ENCODE data around the gene SMC3. TPM values are rescaled to one million over a fixed set of nuclear protein-coding genes. Genes with fewer than 3 reads are reported as not detected.
A peak's percentile ranks its signal among the peaks of the same experiment; 100 is the strongest.
"Not testable (repeated sequence)": the region's sequence is repeated elsewhere in the genome, so short reads cannot be mapped to it uniquely, and the experiment has no call there.

The SMC3 gene
- total RNA-seq, 2 donors from 2014 or later = 25.6 to 38.8 TPM

DNA sequence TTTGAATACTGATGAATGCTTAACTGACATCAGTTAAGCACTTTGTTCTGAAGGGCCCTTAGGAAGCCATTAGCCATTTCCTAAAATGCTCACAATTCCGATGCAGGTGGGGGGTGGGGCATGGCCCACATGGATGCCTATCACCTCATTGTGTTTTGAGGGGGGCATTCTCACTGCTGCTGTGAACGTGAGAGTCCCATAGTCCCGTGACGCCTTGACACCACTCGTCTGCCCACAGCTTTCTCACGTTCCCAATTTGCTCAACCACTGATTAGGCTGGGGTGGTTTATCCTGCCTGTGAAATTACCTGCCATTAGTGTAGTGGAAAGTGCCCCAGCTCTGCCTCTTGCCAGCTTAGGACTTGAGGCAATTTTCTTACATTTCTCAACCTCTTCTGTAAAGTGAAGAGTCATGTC lies 37.9 kb upstream of the SMC3 start:
- DNase-seq (ENCODE audit: low spot score) = no peak
- Histone ChIP-seq H3K36me3 (no peaks in the 10 kb centered on the region), H3K4me3 (no peak overlapping the region), H3K27me3 (replicated peaks; ENCODE audit: insufficient read depth) (no peaks in the 10 kb centered on the region), H3K27ac (no peak overlapping the region), H3K9me3 (no peaks in the 10 kb centered on the region), H3K4me1 (replicated peaks) (no peaks in the 10 kb centered on the region)
- intact Hi-C loops (cut with DNase I) = no loop called here
- no peak for TF ChIP-seq POLR2A (IDR thresholded peaks at IDR 0.05)
- no peak for TF ChIP-seq CTCF (IDR thresholded peaks at IDR 0.05)
- no peak for TF ChIP-seq POLR2AphosphoS5 (IDR thresholded peaks at IDR 0.05)
- WGBS = 58% methylated on average over 6 of the region's 6 CpGs

DNA sequence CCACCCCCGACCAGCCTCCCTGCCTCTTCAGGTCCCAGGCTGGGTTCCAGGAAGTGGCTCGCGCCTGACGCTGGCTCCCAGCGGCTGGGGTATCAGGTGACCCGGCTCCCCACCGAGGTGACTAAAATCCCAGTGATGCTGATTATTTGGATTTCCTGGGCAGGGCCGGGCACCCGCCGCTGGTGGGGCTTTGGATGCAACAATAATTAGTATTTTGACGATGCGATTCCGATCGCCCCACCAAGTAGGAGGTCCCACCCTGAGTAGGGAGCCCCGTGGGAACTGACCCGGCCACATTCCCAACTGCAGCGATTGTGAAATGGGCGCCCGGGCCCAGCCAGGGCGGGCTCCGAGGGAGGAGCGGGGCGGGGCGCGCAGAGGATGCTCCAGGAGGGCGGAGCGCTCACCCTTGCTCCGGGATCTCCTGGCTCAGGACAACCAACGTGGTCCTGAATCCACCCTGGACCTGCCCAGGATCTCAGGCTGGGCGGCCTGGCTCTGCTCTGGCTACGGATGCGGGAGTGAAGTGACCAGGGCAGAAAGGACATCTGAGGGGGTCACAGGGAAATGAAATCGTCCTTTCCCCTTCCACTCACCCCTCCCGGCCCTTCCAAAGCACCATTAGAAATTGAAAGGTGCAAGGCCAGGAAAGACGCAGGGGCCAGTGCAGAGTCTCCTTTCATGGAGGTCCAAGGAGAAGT lies 37.2 kb upstream of the SMC3 start:
- H3K4me3 ChIP-seq = no peak overlapping the region

GRCh38 chr10:110531687-110532086 lies 35.8 kb upstream of the SMC3 start:
- 92% methylated on average over 2 of the region's 2 CpGs for WGBS

More for the DNA sequence above, 37.2 kb upstream of the SMC3 start:
- DNase-seq (ENCODE audit: low spot score) = peak; percentile 17
- no peaks in the 10 kb centered on the region for H3K9me3 ChIP-seq
- WGBS = 14% methylated on average over 19 of the region's 35 CpGs
- intact Hi-C loops (cut with DNase I) = no loop called here
- H3K27me3 ChIP-seq (replicated peaks; ENCODE audit: insufficient read depth) = no peaks in the 10 kb centered on the region
- no peaks in the 10 kb centered on the region for H3K36me3 ChIP-seq
- TF ChIP-seq POLR2A (IDR thresholded peaks at IDR 0.05) (no peak), CTCF (IDR thresholded peaks at IDR 0.05) (no peak), POLR2AphosphoS5 (IDR thresholded peaks at IDR 0.05) (no peak)
- no peak overlapping the region for H3K27ac ChIP-seq
- H3K4me1 ChIP-seq (replicated peaks) = no peaks in the 10 kb centered on the region

DNA sequence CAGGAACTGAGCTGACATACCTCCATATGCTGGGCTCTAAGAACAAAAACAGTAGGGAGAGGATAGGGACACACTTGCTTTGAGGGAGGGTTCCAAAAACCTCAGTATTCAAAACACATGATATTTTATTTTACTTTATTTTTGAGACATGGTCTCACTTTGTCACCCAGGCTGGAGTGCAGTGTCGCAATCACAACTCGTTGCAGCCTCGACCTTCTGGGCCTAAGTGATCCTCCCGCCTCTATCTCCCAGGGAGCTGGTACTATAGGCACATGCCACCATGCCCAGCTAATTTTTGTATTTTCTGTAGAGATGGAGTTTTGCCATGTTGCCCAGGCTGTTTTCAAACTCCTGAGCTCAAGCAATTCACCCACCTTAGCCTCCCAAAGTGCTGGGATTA lies 34.9 kb upstream of the SMC3 start:
- DNase-seq (ENCODE audit: low spot score); intact Hi-C loops (cut with DNase I): not testable (repeated sequence)
- 80% methylated on average over 4 of the region's 4 CpGs for WGBS

More at GRCh38 chr10:110531687-110532086, 35.8 kb upstream of the SMC3 start:
- no peak overlapping the region for H3K4me3 ChIP-seq
- TF ChIP-seq CTCF (IDR thresholded peaks at IDR 0.05) (no peak), POLR2A (IDR thresholded peaks at IDR 0.05) (no peak), POLR2AphosphoS5 (IDR thresholded peaks at IDR 0.05) (no peak)
- no peaks in the 10 kb centered on the region for H3K4me1 ChIP-seq (replicated peaks)
- intact Hi-C loops (cut with DNase I) = no loop called here
- no peaks in the 10 kb centered on the region for H3K27me3 ChIP-seq (replicated peaks; ENCODE audit: insufficient read depth)
- DNase-seq (ENCODE audit: low spot score) = no peak
- no peaks in the 10 kb centered on the region for H3K9me3 ChIP-seq
- H3K36me3 ChIP-seq = no peaks in the 10 kb centered on the region
- H3K27ac ChIP-seq = no peak overlapping the region

GRCh38 chr10:110533149-110533548 lies 34.3 kb upstream of the SMC3 start:
- DNase-seq (ENCODE audit: low spot score) = no peak
- intact Hi-C loops (cut with DNase I) = no loop called here
- Histone ChIP-seq H3K4me1 (replicated peaks) (no peaks in the 10 kb centered on the region), H3K27me3 (replicated peaks; ENCODE audit: insufficient read depth) (no peaks in the 10 kb centered on the region), H3K36me3 (no peaks in the 10 kb centered on the region), H3K4me3 (no peak overlapping the region), H3K27ac (no peak overlapping the region), H3K9me3 (no peaks in the 10 kb centered on the region)
- TF ChIP-seq POLR2AphosphoS5 (IDR thresholded peaks at IDR 0.05) (no peak), CTCF (IDR thresholded peaks at IDR 0.05) (no peak), POLR2A (IDR thresholded peaks at IDR 0.05) (no peak)
- WGBS = 40% methylated on average over 3 of the region's 3 CpGs

More for the DNA sequence above, 34.9 kb upstream of the SMC3 start:
- not testable (repeated sequence) for H3K27ac ChIP-seq; H3K27me3 ChIP-seq (replicated peaks; ENCODE audit: insufficient read depth); H3K4me1 ChIP-seq (replicated peaks); H3K4me3 ChIP-seq; H3K36me3 ChIP-seq; H3K9me3 ChIP-seq
